HL-60/S4 treated with retinoic acid at 250 ng/mL for 4 days and 3 days (cell line): ENCODE results near the gene SLC16A10.

Source experiments
- in situ Hi-C: fragments of 300-500 bp; cut with MboI; formaldehyde crosslinking; loops from 2 replicates; pipeline ENCODE4 v1.7.0; 2022; ENCODE audit warnings: low sequenced_read_pairs

SLC16A10 gene

GRCh38 chr6:111087106-111087835, at the start of gene SLC16A10:
TSS of gene SLC16A10 (plus strand) at chr6:111087503. CDS start at chr6:111087753, 250 bp downstream.
- in situ Hi-C loops = no loop called here

DNA sequence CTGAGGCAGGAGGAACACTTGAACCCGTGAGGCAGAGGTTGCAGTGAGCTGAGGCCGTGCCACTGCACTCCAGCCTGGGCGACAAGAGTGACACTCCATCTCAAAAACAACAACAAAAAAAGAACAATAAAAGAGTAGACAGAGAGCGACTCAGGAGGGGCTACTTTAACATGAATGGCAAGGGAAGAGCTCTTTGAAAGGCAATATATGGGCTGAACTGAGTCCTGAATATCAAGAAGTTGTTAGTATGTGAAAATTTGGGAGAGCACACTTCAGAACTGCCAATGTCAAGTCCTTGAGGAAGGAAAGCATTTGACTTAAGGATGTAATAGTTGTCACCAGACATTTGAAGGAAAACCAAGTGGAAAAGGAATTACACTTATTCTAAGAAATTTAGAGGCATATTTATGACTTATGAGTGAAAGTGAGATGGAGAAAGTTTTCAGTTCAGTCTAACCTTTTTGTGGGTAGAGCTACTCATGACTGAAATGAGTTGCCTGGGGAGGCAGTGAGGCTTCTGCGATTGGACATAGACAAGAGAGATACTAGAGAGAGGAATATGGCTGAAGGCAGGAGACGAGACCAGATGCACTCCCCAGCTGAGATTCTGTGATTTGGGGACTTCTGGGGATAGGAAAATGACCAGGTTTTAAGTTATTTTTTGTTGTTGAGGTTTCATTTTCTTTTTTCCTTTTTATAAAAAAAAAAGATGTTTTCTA, 48.6 kb upstream of the SLC16A10 start:
- in situ Hi-C loops = no loop called here

- in situ Hi-C loops = no loop called here
Observed at GRCh38 chr6:111041917-111042316, 45.4 kb upstream of the SLC16A10 start.

DNA sequence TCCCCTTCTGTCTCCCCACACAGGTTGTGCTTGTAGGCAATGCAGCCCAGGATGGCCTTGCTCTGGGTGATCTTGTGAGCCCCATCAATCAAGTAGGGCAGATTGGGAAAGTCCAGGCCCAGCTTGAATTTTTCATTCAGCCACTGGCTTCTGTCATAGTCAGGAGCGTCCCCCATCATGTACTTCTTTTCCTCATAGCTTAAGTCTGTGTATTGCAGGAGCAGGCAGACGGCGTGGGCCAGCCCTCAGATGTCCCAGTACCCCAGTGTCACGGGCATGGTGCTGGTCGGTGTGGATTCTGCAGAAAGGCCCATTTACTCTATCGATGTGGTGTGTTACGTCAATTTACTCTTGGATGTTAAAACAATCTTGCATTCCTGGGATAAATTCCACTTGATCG, 40.1 kb upstream of the SLC16A10 start:
- in situ Hi-C loops = no loop called here

GRCh38 chr6:111050261-111051023, 36.9 kb upstream of the SLC16A10 start:
- in situ Hi-C loops = loop anchor here (25.0 kb wide), 1 partner anchor 587 kb away; no protein-coding TSS in a partner anchor

DNA sequence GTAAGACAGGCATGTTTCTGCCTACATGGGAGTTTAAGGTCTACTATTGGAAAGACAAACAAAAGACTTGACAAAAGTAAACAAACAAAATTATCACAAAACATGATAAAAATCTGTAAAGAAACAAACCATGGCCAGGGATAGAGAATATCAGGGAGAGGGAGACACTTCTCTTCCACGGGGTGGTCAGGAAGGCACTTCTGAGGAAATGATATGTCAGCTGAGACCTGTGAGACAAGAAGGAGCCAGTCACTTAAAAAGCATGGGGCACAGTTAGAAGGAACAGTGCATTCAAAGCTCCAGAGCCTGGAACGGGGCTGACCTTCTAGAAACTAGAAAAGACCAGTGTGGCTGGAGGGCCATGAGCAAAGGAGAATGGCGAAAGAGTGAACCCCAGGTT, 35.1 kb upstream of the SLC16A10 start:
- in situ Hi-C loops = loop anchor here (25.0 kb wide), 1 partner anchor 585 kb away; no protein-coding TSS in a partner anchor

GRCh38 chr6:111057074-111057752, 30.1 kb upstream of the SLC16A10 start:
- in situ Hi-C loops = loop anchor here (25.0 kb wide), 1 partner anchor 580 kb away; no protein-coding TSS in a partner anchor

DNA sequence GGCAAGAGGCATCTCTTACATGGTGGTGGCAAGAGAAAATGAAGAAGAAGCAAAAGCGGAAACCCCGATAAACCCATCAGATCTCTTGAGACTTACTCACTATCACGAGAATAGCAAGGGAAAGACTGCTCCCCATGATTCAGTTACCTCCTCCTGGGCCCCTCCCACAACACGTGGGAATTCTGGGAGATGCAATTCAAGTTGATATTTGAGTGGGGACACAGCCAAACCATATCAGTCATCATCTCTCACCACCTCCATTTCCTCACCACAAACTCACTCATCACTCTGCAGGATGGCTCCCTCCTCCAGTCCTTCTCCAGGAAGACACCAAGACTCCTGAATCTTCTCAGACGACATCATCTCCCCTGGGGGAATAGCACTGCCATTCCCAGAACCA, 25.8 kb upstream of the SLC16A10 start:
- in situ Hi-C loops = loop anchor here (25.0 kb wide), 1 partner anchor 576 kb away; no protein-coding TSS in a partner anchor

- in situ Hi-C loops = loop anchor here (25.0 kb wide), 1 partner anchor 575 kb away; no protein-coding TSS in a partner anchor
Observed at GRCh38 chr6:111061985-111062384, 25.3 kb upstream of the SLC16A10 start.

- in situ Hi-C loops = loop anchor here (25.0 kb wide), 1 partner anchor 574 kb away; no protein-coding TSS in a partner anchor
Observed at GRCh38 chr6:111062860-111063259, 24.4 kb upstream of the SLC16A10 start.

GRCh38 chr6:111068109-111068865, 19.0 kb upstream of the SLC16A10 start:
- in situ Hi-C loops = loop anchor here (25.0 kb wide), 1 partner anchor 569 kb away; no protein-coding TSS in a partner anchor

- in situ Hi-C loops = loop anchor here (25.0 kb wide), 1 partner anchor 568 kb away; no protein-coding TSS in a partner anchor
Observed at GRCh38 chr6:111068866-111069234, 18.5 kb upstream of the SLC16A10 start.

DNA sequence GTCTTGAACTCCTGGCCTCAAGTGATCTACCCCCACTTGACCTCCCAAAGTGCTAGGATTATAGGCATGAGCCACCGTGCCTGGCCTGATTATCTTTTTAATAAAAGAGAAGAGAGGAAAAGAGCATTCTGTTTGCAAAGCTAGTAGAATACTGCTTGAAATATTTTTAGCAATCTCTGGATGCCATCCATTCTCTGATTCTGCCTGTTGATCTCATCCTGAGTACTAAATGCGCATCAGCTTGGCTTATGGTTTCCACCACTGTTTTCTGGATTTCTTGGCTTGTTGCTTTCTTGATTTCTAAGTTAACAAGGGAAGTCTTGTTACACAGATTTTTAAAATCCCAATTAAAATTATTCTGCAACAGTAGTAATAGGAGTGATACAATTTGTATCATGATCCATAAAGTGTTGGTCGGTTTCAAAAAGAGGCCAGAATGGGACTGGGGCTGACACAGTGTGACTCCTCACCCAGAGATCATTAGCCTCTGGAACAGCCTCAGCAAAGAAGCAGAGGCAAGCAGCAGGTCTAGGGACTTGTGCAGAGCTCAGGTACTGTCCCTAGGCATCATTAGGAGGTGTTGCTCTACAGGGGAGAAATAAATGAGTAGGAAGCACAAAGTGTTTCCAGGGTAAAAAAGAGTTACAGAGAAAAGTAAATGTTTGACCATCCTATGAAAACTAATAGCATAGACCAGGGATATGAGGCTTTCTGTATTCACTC, 17.8 kb upstream of the SLC16A10 start:
- in situ Hi-C loops = loop anchor here (25.0 kb wide), 1 partner anchor 568 kb away; no protein-coding TSS in a partner anchor

DNA sequence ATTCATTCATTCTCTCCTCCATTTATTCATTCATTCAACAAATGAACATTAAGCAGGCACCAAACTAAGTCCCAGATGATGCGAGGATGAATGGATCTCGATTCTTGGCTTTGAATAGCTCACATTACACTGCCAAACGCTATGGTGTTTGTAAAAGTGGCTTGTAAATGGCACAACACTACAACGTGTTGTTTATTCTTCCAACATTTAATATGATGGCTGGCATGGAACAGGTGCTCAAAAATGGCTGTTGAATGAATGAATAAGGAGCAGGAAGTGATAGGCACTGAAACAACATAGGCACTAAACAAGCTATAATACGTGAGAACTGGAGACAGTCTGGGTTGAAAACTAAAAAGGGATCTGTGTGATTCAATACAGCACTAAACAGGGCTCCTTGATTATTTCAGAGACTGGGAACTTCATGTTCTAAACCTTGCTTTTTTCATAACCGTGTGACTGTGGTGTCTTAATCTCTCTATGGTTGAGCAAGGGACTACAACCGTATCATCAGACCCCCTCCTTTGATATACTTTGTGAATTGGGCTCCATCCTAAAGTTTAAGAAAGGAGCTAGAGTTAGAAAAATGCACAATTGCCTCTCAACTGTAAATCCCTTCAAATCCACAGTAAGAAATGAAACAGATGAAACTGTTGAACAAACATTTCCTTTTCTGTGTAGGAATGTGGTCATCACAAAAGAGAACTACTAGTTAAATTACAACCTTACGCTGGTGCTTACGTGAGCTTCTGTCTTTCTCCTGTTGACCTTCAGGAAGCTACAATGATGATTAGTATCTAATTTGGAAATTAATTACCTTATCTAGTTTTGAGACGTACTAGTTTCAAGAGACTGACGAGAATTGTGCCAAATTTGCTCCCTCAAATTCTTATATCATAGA, 16.9 kb upstream of the SLC16A10 start:
- in situ Hi-C loops = loop anchor here (25.0 kb wide), 1 partner anchor 567 kb away; no protein-coding TSS in a partner anchor

DNA sequence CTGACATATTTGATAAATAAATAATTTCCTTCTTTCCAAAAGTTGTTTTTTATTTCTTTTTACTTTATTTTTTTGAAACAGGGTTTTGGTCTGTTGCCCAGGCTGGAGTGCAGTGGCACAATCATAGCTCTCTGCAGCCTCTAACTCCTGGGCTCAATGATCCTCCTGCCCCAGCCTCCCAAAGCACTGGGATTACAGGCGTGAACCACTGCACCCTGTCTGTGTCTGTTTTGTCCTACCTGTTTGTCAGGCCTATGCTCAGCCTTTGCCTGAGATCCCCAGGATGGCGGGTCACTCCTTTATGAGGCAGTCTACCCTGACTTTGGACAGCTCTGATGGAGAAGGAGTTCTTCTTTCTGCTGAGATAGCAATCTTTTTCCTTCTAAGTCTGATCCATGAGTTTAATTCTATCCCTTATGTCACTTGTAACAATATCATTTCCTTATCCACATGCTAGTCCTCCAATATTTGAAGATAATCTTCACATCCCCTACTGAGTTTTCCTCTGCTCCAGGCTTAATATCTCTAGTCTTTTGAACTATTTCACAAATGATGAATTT, 14.4 kb upstream of the SLC16A10 start:
- in situ Hi-C loops = loop anchor here (25.0 kb wide), 1 partner anchor 564 kb away; no protein-coding TSS in a partner anchor

- in situ Hi-C loops = loop anchor here (25.0 kb wide), 1 partner anchor 563 kb away; no protein-coding TSS in a partner anchor
Observed at GRCh38 chr6:111074311-111074710, 13.0 kb upstream of the SLC16A10 start.

DNA sequence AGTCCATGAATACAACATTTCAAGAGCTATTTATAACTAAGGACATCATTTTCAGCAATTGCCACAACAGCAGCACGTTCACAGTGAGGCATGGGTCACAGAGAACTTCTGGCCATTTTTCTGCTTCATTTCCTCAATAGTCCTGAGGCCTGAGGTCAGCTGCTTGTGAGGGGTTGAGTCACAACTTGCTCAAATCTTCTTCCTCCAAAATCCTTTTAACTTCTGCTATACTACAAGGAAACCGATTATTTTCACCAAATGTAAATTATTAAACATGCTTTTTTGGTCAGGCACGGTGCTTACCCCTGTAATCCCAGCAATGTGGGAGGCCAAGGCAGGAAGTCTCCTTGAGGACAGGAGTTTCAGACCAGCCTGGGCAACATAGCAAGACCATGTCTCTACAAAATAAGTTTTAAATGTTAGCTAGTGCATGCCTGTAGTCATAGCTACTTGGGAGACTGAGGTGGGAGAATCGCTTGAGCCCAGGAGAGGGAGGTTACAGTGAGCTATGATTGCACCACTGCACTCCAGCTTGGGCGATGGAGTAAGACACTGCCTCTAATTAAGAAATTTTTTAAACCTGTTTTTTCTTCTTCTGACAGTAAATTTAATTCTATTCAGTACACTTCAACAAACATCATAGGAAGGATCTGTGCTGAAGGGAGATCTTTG, 11.1 kb upstream of the SLC16A10 start:
- in situ Hi-C loops = no loop called here
